GM18909 (cell line): ENCODE data around the gene NECTIN1.
"Not testable (repeated sequence)": the region's sequence is repeated elsewhere in the genome, so short reads cannot be mapped to it uniquely, and the experiment has no call there.

ENCODE experiments used
- ATAC-seq: cut with Tn5 transposase; IDR thresholded peaks from one replicate; pipeline ENCODE4 v1.9.1; 2021; ENCODE audit warnings: mild to moderate bottlenecking; ENCODE audit not compliant: unreplicated experiment, poor library complexity

The NECTIN1 gene

DNA sequence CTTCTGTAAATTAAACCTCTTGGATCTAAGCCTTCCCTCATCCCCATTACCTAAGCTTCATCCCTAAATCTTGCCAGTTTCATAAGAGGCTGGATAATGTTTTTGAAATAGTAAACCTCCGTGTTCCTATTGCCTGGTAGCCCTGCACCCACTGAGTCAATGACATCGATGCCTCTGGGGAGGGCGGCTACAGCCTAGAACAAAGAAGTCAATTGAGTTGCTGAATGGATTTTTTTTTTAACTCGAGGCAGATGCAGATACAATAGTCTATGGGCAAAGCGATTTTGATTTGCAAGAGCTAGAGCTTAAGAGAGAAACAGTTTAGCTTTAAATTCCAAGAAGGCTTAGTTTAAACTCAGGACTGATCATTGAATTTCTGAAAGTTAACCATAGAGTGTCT, 121.3 kb downstream of the NECTIN1 start:
- no peak for ATAC-seq

GRCh38 chr11:119605137-119605665, 123.8 kb downstream of the NECTIN1 start:
- no peak for ATAC-seq

GRCh38 chr11:119602745-119603373, 126.1 kb downstream of the NECTIN1 start:
- ATAC-seq: no peak

GRCh38 chr11:119599864-119600541, 129.0 kb downstream of the NECTIN1 start:
- peak; percentile 71 for ATAC-seq

DNA sequence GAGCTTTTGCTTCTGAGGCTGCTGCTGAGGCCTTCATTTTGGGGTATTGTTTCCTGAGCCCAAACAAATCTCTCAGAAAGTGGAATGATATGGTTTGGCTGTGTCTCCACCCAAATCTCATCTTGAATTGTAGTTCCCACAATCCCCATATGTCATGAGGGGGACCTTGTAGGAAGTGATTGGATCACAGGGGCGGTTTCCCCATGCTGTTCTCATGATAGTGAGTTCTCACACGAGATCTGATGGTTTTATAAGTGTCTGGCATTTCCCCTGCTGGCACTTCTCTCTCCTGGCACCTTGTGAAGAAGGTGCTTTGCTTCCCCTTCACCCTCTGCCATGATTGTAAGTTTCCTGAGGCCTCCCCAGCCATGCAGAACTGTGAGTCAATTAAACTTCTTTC, 133.1 kb downstream of the NECTIN1 start:
- ATAC-seq: not testable (repeated sequence)

DNA sequence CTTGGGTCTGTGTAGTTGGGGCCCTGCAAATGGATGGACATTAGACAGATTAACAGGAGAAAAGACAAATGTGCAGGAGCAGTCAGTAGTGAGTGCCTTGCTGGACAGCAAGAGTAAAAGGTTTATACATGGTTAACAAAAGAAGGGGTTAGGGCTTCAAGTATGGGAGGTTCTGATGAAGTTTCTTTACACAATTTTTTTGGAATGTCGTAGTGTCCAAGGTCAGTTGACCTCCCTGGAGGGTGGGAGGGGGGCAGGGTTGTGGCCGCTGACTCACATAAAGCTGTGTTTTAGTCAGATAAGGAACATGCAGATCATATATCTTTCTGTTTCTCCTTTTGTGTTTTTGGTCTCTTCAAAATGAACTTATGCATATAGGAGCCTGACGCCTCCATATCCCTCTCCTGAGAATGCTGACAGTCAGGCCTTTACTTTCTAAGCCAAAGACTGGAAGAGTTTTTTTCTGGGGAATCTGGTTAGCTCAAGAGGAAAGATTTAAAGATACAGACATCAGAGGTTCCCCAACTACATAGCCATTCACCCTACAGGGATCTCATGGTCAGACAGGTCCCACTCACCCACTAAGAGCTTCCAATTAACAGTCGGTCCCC, 134.3 kb downstream of the NECTIN1 start:
- ATAC-seq: no peak

- no peak for ATAC-seq
Observed at GRCh38 chr11:119593346-119593745, 135.7 kb downstream of the NECTIN1 start.

DNA sequence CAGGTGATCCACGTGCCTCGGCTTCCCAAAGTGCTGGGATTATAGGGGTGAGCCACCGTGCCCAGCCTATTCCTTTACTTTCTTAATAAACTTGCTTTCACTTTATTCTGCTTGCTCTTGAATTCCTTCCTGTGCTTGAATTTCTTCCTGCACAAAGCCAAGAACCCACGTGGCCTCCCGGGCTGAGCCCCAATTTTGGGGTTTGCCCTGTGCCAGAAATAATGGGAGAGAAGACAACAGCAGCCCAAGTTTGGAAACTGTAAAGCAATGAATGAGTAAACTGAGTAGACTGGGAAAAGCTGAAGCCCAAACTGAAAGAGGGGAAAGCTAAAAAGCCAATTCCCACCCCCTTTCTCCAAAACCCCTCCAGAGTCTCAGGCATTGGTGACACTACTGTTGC, 136.4 kb downstream of the NECTIN1 start:
- no peak for ATAC-seq

- ATAC-seq: no peak
Observed at GRCh38 chr11:119591836-119592310, 137.1 kb downstream of the NECTIN1 start.

GRCh38 chr11:119590651-119591351, 138.2 kb downstream of the NECTIN1 start:
- no peak for ATAC-seq

GRCh38 chr11:119589001-119589400, 140.0 kb downstream of the NECTIN1 start:
- no peak for ATAC-seq
